ENCODE measurements around the gene KRTAP22-2. TPM values are rescaled to one million over a fixed set of nuclear protein-coding genes. Genes with fewer than 3 reads are reported as not detected.

KRTAP22-2 gene

DNA sequence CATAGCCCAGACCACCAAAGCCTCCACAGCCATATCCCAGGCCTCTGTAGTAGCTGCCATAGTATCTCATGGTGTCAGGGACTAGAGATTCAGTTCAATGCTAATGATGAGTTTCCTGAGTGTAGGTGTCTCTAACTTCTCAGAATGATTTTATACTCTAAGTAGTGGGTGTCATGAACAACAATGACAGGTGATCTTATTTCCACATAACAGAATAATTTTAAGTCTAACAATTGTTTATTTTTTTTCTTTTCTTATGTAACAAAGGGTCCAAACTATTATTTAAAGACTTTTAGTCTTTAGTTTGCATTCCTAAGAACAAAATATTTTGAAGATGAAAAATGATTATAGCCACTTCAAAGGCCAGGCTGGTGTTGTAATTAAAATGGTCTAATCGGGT, 48.4 kb downstream of the KRTAP22-2 start, which contains the start of gene KRTAP19-6:
Gene KRTAP19-6 (minus strand): TSS at position 101 of the 400 bp plus-strand sequence. CDS start 31 bp downstream, at position 70.
- Histone ChIP-seq H4K91ac (ENCODE audit: low read depth, low read length, poor library complexity) (no peak within 1 kb of the TSS), H3K27me3 (ENCODE audit: control insufficient read depth in 3 of 3, insufficient read depth in 3 of 3, low read depth in 1 of 3, low read length in 3 of 3) (no peaks in the 10 kb centered on the region), H3K79me1 (ENCODE audit: low read depth, low read length) (no peaks in the 10 kb centered on the region), H3K4me2 (ENCODE audit: insufficient read depth, low read length, poor library complexity, severe bottlenecking) (no peak within 1 kb of the TSS), H3K18ac (ENCODE audit: low read length) (no peak within 1 kb of the TSS), H3K14ac (ENCODE audit: low read length) (no peak within 1 kb of the TSS), H3K9me3 (replicated peaks in 1 of 2; ENCODE audit: control insufficient read depth in 2 of 2, insufficient read depth in 1 of 2, low read depth in 1 of 2, low read length in 2 of 2) (no peaks in the 10 kb centered on the region), H2BK120ac (ENCODE audit: low read depth, low read length) (no peak within 1 kb of the TSS), H3K4me3 (ENCODE audit: low read length in 2 of 2) (no peak within 1 kb of the TSS), H3K9ac (ENCODE audit: low read depth, low read length, poor library complexity) (no peak within 1 kb of the TSS), H3K4me1 (ENCODE audit: control insufficient read depth in 2 of 2, insufficient read depth in 1 of 2, low read depth in 1 of 2, low read length in 2 of 2) (no peaks in the 10 kb centered on the region), H2BK12ac (ENCODE audit: low read length) (no peak within 1 kb of the TSS), H3K4ac (ENCODE audit: low read length) (no peak within 1 kb of the TSS), H3K27ac (replicated peaks; ENCODE audit: low read length) (no peak within 1 kb of the TSS), H2BK15ac (ENCODE audit: low read length) (no peak within 1 kb of the TSS), H4K8ac (ENCODE audit: low read depth, low read length) (no peak within 1 kb of the TSS), H2AK5ac (ENCODE audit: low read depth, low read length) (no peak within 1 kb of the TSS), H2AFZ (ENCODE audit: low read length) (no peak within 1 kb of the TSS), H2BK5ac (ENCODE audit: low read length) (no peak within 1 kb of the TSS), H3K36me3 (replicated peaks in 1 of 2; ENCODE audit: control insufficient read depth in 2 of 2, insufficient read depth in 2 of 2, low read length in 2 of 2) (no peaks in the 10 kb centered on the region), H3K23ac (ENCODE audit: low read depth, low read length, poor library complexity) (no peak within 1 kb of the TSS)
- WGBS, 2 donors (ENCODE audit: extremely low coverage in 2 of 2, insufficient read length in 2 of 2, insufficient replicate concordance in 1 of 2) = no CpG with 5 or more reads among the region's 1 CpG
- DNase-seq (ENCODE audit: low spot score) = no peak

Small RNA genes within 50 kb of the gene (small RNA-seq; reads per million reads assigned to genes)
- gene KRTAP20-1 (ENCODE audit: insufficient read depth) (not detected), gene KRTAP20-4 (ENCODE audit: insufficient read depth) (not detected), gene KRTAP22-1 (ENCODE audit: insufficient read depth) (not detected), gene KRTAP22-2 (ENCODE audit: insufficient read depth) (not detected)
